Bronchial epithelial cell (primary cell): ENCODE measurements around the gene ASB7. TPM values are rescaled to one million over a fixed set of nuclear protein-coding genes. Genes with fewer than 3 reads are reported as not detected.

Source experiments
- DNase-seq: peaks from one replicate; pipeline ENCODE4 v3.0.0-alpha.2; 2010; ENCODE audit warnings: low read depth
- FAIRE-seq: peaks from 2 replicates; lab custom pipeline; 2011; peaks lifted over from hg19 to GRCh38; lab: Jason Lieb, UNC
- H3K27me3 ChIP-seq: 2 replicates; pipeline ENCODE4 v1.5.1; 2011; ENCODE audit warnings: low read length; ENCODE audit not compliant: control insufficient read depth, insufficient read depth
- H3K36me3 ChIP-seq: 2 replicates; pipeline ENCODE4 v1.5.1; 2011; ENCODE audit warnings: low read length; ENCODE audit not compliant: control insufficient read depth, insufficient read depth
- H3K4me3 ChIP-seq: 2 replicates; pipeline ENCODE4 v1.5.1; 2011; ENCODE audit warnings: mild to moderate bottlenecking, low read depth, low read length, control low read depth
- CTCF ChIP-seq: IDR thresholded peaks from 2 replicates; pipeline ENCODE4 v1.5.1; 2011; ENCODE audit warnings: mild to moderate bottlenecking, moderate library complexity, low read length, control low read depth, inconsistent platforms; ENCODE audit not compliant: insufficient read depth, severe bottlenecking
- total RNA-seq: library from RNA; depleted of rRNA; stranded (reverse); fragments of >200 nt; gene quantifications from 2 replicates; pipeline ENCODE4 v1.2.1, GENCODE V29; 2014

The ASB7 gene
- total RNA-seq, 1 donor from 2014 or later = 12.6 TPM

- no peak for TF ChIP-seq CTCF
- H3K36me3 ChIP-seq = no peaks in the 10 kb centered on the region
- H3K27me3 ChIP-seq = no peaks in the 10 kb centered on the region
- FAIRE-seq (no peak), DNase-seq (no peak)
- no peak overlapping the region for H3K4me3 ChIP-seq
Measured at GRCh38 chr15:100642213-100642949, 40.0 kb downstream of the ASB7 start.

GRCh38 chr15:100642950-100643338 lies 40.6 kb downstream of the ASB7 start:
- H3K4me3 ChIP-seq = no peak overlapping the region
- FAIRE-seq (no peak), DNase-seq (no peak)
- no peaks in the 10 kb centered on the region for H3K36me3 ChIP-seq
- H3K27me3 ChIP-seq = no peaks in the 10 kb centered on the region
- TF ChIP-seq CTCF = no peak

- Histone ChIP-seq H3K27me3 (no peaks in the 10 kb centered on the region), H3K4me3 (no peak overlapping the region), H3K36me3 (no peaks in the 10 kb centered on the region)
- TF ChIP-seq CTCF = no peak
- FAIRE-seq (no peak), DNase-seq (no peak)
Measured at GRCh38 chr15:100645671-100646070, 43.3 kb downstream of the ASB7 start.

DNA sequence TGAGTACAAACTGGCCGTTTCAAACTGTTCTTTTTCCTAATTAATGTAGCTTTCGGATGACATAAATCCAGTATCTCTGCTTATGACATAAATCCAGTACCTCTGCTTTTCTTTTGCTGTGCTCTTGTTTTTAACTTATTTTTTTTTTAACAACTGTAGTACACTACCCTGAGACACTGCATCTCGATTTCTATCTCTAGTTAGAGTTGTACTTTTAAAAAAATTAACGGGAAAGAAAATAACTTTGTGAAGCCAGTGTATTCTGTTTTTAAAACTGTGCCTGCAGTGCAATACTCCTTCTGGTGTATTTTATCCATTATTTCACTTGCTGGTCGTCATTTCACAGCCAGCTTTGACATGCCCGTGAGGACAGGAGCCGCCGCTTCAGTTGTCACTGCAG lies 46.6 kb downstream of the ASB7 start:
- Histone ChIP-seq H3K36me3 (no peaks in the 10 kb centered on the region), H3K4me3 (no peak overlapping the region), H3K27me3 (no peaks in the 10 kb centered on the region)
- no peak for DNase-seq
- no peak for FAIRE-seq
- no peak for TF ChIP-seq CTCF

DNA sequence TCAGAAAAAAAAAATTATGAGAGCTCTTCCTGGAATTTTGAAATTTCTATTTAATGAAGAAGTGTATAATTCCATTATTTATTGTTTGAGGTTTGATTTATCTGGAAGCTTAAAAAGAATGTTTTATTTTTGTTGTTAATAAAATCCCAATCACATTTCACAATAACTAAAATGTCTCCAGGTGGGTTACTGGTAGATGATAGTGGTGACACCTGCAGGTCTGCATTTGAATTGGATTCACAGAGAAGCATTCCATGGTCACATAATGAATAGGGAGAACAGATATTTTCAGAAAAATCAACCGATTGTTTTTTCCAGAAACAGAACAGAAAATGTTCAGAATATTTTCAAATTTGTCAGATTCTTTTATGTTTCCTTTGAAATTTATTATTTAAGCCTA lies 48.3 kb downstream of the ASB7 start:
- no peak for FAIRE-seq
- no peaks in the 10 kb centered on the region for H3K36me3 ChIP-seq
- no peak for TF ChIP-seq CTCF
- no peaks in the 10 kb centered on the region for H3K27me3 ChIP-seq
- no peak for DNase-seq
- H3K4me3 ChIP-seq = no peak overlapping the region

- H3K36me3 ChIP-seq = no peaks in the 10 kb centered on the region
- DNase-seq = no peak
- TF ChIP-seq CTCF = no peak
- no peak overlapping the region for H3K4me3 ChIP-seq
- no peaks in the 10 kb centered on the region for H3K27me3 ChIP-seq
- no peak for FAIRE-seq
Measured at GRCh38 chr15:100651253-100651652, 48.9 kb downstream of the ASB7 start.
